ENCODE data around the gene CPEB3. TPM values are rescaled to one million over a fixed set of nuclear protein-coding genes. Genes with fewer than 3 reads are reported as not detected.

CPEB3 gene
- total RNA-seq, 1 experiment from 2014 or later, result 1.0 TPM

DNA sequence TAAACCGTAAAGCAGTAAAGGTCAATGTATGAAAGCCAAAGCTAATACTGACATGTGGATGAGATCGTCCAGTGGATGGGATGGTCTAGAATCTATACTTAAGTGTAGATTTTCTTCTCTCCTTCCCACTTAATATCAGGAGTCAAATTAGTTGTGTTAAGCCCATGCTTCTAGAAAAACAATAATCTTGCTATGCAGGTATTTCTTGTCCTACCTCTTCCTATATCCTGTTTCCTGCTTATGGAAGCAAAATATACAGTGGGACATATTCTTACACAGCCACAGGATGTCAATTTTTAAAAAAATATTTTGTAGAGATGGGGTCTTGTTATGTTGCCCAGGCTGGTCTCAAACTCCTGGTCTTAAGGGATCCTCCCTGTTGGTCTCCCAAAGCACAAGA, 27.5 kb downstream of the CPEB3 start:
- H3K4me1 ChIP-seq (ENCODE audit: insufficient read depth, low read length), result no peaks in the 10 kb centered on the region
- Mint-ChIP-seq H3K27me3 (ENCODE audit: low read depth) (no peaks in the 10 kb centered on the region), H3K4me3 (no peak overlapping the region), H3K27ac (no peak overlapping the region; a peak in 1 of 7 replicates), H3K36me3 (ENCODE audit: insufficient read depth in 1 of 3, low read depth in 3 of 3) (no peaks in the 10 kb centered on the region), H3K4me1 (no peaks in the 10 kb centered on the region), H3K9me3 (no peaks in the 10 kb centered on the region)
- no peak overlapping the region for H3K27ac ChIP-seq (ENCODE audit: insufficient read length, low read depth, low read length)
- TF ChIP-seq, protein P1, sequence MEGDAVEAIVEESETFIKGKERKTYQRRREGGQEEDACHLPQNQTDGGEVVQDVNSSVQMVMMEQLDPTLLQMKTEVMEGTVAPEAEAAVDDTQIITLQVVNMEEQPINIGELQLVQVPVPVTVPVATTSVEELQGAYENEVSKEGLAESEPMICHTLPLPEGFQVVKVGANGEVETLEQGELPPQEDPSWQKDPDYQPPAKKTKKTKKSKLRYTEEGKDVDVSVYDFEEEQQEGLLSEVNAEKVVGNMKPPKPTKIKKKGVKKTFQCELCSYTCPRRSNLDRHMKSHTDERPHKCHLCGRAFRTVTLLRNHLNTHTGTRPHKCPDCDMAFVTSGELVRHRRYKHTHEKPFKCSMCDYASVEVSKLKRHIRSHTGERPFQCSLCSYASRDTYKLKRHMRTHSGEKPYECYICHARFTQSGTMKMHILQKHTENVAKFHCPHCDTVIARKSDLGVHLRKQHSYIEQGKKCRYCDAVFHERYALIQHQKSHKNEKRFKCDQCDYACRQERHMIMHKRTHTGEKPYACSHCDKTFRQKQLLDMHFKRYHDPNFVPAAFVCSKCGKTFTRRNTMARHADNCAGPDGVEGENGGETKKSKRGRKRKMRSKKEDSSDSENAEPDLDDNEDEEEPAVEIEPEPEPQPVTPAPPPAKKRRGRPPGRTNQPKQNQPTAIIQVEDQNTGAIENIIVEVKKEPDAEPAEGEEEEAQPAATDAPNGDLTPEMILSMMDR (conservative IDR thresholded peaks at IDR 0.05), result no peak
- H3K14ac ChIP-seq (ENCODE audit: insufficient read depth, low read length), result no peak overlapping the region
- H3K4ac ChIP-seq (ENCODE audit: low read depth, low read length), result no peak overlapping the region
- H4K5ac ChIP-seq (ENCODE audit: insufficient read length, low read depth, low read length), result no peak overlapping the region
- H4K91ac ChIP-seq (ENCODE audit: insufficient read length, low read depth, low read length), result no peak overlapping the region
- H3K23ac ChIP-seq (ENCODE audit: insufficient read length, low read depth, low read length), result no peak overlapping the region
- no peaks in the 10 kb centered on the region for H3K79me1 ChIP-seq (ENCODE audit: insufficient read depth, low read depth, low read length, poor library complexity, severe bottlenecking)
- no peak for DNase-seq
- no peak overlapping the region for H2BK5ac ChIP-seq (ENCODE audit: insufficient read length, low read length)
- no peak overlapping the region for H4K8ac ChIP-seq (replicated peaks; ENCODE audit: insufficient read length, low read depth, low read length)
- no peak overlapping the region for H2BK20ac ChIP-seq (ENCODE audit: low read depth, low read length, poor library complexity, severe bottlenecking)
- H2BK120ac ChIP-seq (ENCODE audit: low read depth, low read length, poor library complexity, severe bottlenecking), result no peak overlapping the region
- no peaks in the 10 kb centered on the region for H3K79me2 ChIP-seq (ENCODE audit: insufficient read depth, low read length)
- no peak overlapping the region for H3K18ac ChIP-seq (ENCODE audit: insufficient read length, low read depth, low read length)
- no peaks in the 10 kb centered on the region for H3K9me3 ChIP-seq (ENCODE audit: control insufficient read depth, low read depth, low read length)
- H3K27me3 ChIP-seq (ENCODE audit: insufficient read depth, low read length), result no peaks in the 10 kb centered on the region
- no peak overlapping the region for H2AFZ ChIP-seq (ENCODE audit: low read length)
- H3K56ac ChIP-seq (ENCODE audit: insufficient read length, low read depth, low read length), result no peak overlapping the region
- no peaks in the 10 kb centered on the region for H3K23me2 ChIP-seq (ENCODE audit: insufficient read length, low read depth, low read length, poor library complexity, severe bottlenecking)
- no peak overlapping the region for H2AK5ac ChIP-seq (ENCODE audit: insufficient read length, low read length)
- H2BK12ac ChIP-seq (ENCODE audit: insufficient read length, low read depth, low read length), result no peak overlapping the region
- no peaks in the 10 kb centered on the region for H4K20me1 ChIP-seq (ENCODE audit: control insufficient read depth, insufficient read depth, insufficient read length)
- no peak overlapping the region for H3T11ph ChIP-seq (ENCODE audit: low read length)
- no peak overlapping the region for H2BK15ac ChIP-seq (ENCODE audit: low read depth, low read length)
- no peak overlapping the region for H3K9ac ChIP-seq (ENCODE audit: extremely low read depth, insufficient read length, low read length)
- no CpG with 5 or more reads among the region's 2 CpGs for WGBS (ENCODE audit: extremely low coverage, insufficient read length, low lambda C conversion rate)
- no peak overlapping the region for H3K4me2 ChIP-seq (ENCODE audit: insufficient read depth, insufficient read length, low read length)
